ENCODE data around the gene SLC11A2. TPM values are rescaled to one million over a fixed set of nuclear protein-coding genes. Genes with fewer than 3 reads are reported as not detected.

The SLC11A2 gene
- total and polyA plus RNA-seq, 2 of the 13 experiments (the other 11 are each of a cell fraction or from before 2014, with no cell fraction given): 71.7 to 77.0 TPM

DNA sequence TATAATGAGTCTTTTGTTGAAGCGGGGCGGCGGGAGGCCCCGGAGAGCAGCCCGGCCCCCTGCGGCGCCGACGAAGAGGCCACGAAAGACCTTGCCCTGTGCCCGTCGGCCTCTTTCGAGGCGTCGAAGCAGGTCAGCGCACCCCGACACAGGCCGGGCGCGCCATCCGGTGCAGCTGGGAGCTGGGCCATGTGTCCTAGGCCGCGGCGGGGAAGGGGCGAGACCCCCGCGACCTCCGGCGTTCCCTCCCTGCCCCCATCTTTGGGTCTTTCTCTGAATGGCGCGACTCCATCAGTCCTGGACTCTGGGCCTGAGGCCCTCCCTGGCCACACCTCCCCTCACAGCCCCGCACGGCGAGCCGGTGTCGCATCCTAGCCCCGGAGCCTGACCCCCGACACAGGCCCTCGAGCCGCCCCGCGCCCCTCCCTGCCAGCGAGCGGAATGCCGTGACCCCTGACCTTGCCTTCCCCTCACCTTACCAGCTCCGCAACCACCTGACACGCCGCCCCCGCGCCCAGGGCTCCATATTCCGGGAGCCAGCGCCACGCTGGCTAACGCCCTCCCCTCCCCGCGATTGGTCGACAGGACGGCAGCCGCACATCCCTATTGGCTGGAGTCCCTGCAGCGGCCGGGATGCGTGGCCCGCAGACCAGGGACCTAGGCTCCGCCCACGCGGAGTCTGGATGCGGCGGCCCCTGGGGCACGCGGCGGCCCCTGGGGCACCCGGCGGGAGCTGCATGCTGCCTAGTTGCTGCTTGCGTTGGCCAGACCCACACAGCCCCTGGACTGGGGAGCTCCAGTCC is at the start of gene SLC11A2 (continued):
- TF ChIP-seq ZNF354B (CRISPR knock-in tag; IDR thresholded peaks at IDR 0.05) (0 out of 2 replicates have a peak, but pooled peaks have one; percentile 79), ZNF24 (IDR thresholded peaks at IDR 0.05) (no peak), ZNF205 (CRISPR knock-in tag; IDR thresholded peaks at IDR 0.05) (peak; percentile 19), MAFF (IDR thresholded peaks at IDR 0.05; ENCODE audit: low read depth, low read length) (no peak), ZFP90 (CRISPR knock-in tag; IDR thresholded peaks at IDR 0.05; ENCODE audit: borderline replicate concordance) (peak; percentile 66; the same call in 1 of the 2 replicates), ZNF891 (CRISPR knock-in tag; IDR thresholded peaks at IDR 0.05) (0 out of 2 replicates have a peak, but pooled peaks have one; percentile 37), ZNF878 (CRISPR knock-in tag; IDR thresholded peaks at IDR 0.05) (peak; percentile 66), NFATC3 (CRISPR knock-in tag; IDR thresholded peaks at IDR 0.05) (0 out of 2 replicates have a peak, but pooled peaks have one; percentile 22), ARHGAP35 (CRISPR knock-in tag; IDR thresholded peaks at IDR 0.05; ENCODE audit: borderline replicate concordance) (peak; percentile 83), TBX3 (IDR thresholded peaks at IDR 0.05; ENCODE audit: borderline replicate concordance) (peak; percentile 64), POLR2A (IDR thresholded peaks at IDR 0.05; ENCODE audit: insufficient read depth in 1 of 2, low read depth in 2 of 2, low read length in 2 of 2) (peak; percentile 73 to 83), FOXM1 (CRISPR knock-in tag; IDR thresholded peaks at IDR 0.05) (0 out of 2 replicates have a peak, but pooled peaks have one; percentile 40), EHMT2 (IDR thresholded peaks at IDR 0.05; ENCODE audit: borderline replicate concordance, low read depth, low read length) (no peak), SP4 (CRISPR knock-in tag; IDR thresholded peaks at IDR 0.05) (peak; percentile 68), YY1 (IDR thresholded peaks at IDR 0.05; ENCODE audit: insufficient read depth, insufficient replicate concordance, low read depth, low read length) (no peak)
- TF ChIP-seq, protein P1, sequence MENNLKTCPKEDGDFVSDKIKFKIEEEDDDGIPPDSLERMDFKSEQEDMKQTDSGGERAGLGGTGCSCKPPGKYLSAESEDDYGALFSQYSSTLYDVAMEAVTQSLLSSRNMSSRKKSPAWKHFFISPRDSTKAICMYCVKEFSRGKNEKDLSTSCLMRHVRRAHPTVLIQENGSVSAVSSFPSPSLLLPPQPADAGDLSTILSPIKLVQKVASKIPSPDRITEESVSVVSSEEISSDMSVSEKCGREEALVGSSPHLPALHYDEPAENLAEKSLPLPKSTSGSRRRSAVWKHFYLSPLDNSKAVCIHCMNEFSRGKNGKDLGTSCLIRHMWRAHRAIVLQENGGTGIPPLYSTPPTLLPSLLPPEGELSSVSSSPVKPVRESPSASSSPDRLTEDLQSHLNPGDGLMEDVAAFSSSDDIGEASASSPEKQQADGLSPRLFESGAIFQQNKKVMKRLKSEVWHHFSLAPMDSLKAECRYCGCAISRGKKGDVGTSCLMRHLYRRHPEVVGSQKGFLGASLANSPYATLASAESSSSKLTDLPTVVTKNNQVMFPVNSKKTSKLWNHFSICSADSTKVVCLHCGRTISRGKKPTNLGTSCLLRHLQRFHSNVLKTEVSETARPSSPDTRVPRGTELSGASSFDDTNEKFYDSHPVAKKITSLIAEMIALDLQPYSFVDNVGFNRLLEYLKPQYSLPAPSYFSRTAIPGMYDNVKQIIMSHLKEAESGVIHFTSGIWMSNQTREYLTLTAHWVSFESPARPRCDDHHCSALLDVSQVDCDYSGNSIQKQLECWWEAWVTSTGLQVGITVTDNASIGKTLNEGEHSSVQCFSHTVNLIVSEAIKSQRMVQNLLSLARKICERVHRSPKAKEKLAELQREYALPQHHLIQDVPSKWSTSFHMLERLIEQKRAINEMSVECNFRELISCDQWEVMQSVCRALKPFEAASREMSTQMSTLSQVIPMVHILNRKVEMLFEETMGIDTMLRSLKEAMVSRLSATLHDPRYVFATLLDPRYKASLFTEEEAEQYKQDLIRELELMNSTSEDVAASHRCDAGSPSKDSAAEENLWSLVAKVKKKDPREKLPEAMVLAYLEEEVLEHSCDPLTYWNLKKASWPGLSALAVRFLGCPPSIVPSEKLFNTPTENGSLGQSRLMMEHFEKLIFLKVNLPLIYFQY (CRISPR knock-in tag; IDR thresholded peaks at IDR 0.05; ENCODE audit: borderline replicate concordance): peak; percentile 24; the same call in 1 of the 2 replicates
- TF ChIP-seq, protein P2, sequence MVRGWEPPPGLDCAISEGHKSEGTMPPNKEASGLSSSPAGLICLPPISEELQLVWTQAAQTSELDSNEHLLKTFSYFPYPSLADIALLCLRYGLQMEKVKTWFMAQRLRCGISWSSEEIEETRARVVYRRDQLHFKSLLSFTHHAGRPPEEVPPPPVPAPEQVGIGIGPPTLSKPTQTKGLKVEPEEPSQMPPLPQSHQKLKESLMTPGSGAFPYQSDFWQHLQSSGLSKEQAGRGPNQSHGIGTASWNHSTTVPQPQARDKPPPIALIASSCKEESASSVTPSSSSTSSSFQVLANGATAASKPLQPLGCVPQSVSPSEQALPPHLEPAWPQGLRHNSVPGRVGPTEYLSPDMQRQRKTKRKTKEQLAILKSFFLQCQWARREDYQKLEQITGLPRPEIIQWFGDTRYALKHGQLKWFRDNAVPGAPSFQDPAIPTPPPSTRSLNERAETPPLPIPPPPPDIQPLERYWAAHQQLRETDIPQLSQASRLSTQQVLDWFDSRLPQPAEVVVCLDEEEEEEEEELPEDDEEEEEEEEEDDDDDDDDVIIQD (CRISPR knock-in tag; IDR thresholded peaks at IDR 0.05; ENCODE audit: low read depth): no peak; the same call in 1 of the 2 replicates
- TF ChIP-seq, protein P3, sequence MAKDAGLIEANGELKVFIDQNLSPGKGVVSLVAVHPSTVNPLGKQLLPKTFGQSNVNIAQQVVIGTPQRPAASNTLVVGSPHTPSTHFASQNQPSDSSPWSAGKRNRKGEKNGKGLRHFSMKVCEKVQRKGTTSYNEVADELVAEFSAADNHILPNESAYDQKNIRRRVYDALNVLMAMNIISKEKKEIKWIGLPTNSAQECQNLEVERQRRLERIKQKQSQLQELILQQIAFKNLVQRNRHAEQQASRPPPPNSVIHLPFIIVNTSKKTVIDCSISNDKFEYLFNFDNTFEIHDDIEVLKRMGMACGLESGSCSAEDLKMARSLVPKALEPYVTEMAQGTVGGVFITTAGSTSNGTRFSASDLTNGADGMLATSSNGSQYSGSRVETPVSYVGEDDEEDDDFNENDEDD (CRISPR knock-in tag; IDR thresholded peaks at IDR 0.05; ENCODE audit: borderline replicate concordance): peak; percentile 87
- TF ChIP-seq, protein P4, sequence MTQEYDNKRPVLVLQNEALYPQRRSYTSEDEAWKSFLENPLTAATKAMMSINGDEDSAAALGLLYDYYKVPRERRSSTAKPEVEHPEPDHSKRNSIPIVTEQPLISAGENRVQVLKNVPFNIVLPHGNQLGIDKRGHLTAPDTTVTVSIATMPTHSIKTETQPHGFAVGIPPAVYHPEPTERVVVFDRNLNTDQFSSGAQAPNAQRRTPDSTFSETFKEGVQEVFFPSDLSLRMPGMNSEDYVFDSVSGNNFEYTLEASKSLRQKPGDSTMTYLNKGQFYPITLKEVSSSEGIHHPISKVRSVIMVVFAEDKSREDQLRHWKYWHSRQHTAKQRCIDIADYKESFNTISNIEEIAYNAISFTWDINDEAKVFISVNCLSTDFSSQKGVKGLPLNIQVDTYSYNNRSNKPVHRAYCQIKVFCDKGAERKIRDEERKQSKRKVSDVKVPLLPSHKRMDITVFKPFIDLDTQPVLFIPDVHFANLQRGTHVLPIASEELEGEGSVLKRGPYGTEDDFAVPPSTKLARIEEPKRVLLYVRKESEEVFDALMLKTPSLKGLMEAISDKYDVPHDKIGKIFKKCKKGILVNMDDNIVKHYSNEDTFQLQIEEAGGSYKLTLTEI (CRISPR knock-in tag; conservative IDR thresholded peaks at IDR 0.05): no peak
- TF ChIP-seq, protein P5, sequence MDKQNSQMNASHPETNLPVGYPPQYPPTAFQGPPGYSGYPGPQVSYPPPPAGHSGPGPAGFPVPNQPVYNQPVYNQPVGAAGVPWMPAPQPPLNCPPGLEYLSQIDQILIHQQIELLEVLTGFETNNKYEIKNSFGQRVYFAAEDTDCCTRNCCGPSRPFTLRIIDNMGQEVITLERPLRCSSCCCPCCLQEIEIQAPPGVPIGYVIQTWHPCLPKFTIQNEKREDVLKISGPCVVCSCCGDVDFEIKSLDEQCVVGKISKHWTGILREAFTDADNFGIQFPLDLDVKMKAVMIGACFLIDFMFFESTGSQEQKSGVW (CRISPR knock-in tag; IDR thresholded peaks at IDR 0.05; ENCODE audit: borderline replicate concordance): peak; percentile 92; the same call in 1 of the 2 replicates

All from HepG2 (cell line).